Brain microvascular endothelial cell (primary cell): ENCODE results near the gene GYS1.

Source experiments
- DNase-seq: peaks from one replicate; pipeline ENCODE4 v3.0.0-alpha.2; 2020
- H3K27ac ChIP-seq: fragments of 250-450 bp; sonication (Bioruptor Pico); 2 replicates; pipeline ENCODE4 v1.5.1; 2020; ENCODE audit warnings: mild to moderate bottlenecking, moderate library complexity
- H3K27me3 ChIP-seq: fragments of 250-450 bp; sonication (Bioruptor Pico); replicated peaks from 2 replicates; pipeline ENCODE4 v1.5.1; 2020; ENCODE audit warnings: mild to moderate bottlenecking
- H3K36me3 ChIP-seq: fragments of 250-450 bp; sonication (Bioruptor Pico); replicated peaks from 2 replicates; pipeline ENCODE4 v1.5.1; 2020; ENCODE audit warnings: mild to moderate bottlenecking
- H3K4me3 ChIP-seq: 2 replicates; pipeline ENCODE4 v1.5.1; 2011; ENCODE audit warnings: low read depth, mild to moderate bottlenecking, control low read depth, low read length, moderate library complexity
- in situ Hi-C: cut with HindIII; loops from 2 replicates; pipeline ENCODE4 v1.10.0; 2017; ENCODE audit warnings: low sequenced_read_pairs, low pct_ligation_motif_present
- TF ChIP-seq, protein P1 (sequence below): IDR thresholded peaks from 2 replicates; pipeline ENCODE4 v1.5.1; 2011; ENCODE audit warnings: low read depth, mild to moderate bottlenecking, moderate library complexity, low read length, control low read depth, inconsistent platforms; ENCODE audit errors: missing control alignments

The GYS1 gene

DNA sequence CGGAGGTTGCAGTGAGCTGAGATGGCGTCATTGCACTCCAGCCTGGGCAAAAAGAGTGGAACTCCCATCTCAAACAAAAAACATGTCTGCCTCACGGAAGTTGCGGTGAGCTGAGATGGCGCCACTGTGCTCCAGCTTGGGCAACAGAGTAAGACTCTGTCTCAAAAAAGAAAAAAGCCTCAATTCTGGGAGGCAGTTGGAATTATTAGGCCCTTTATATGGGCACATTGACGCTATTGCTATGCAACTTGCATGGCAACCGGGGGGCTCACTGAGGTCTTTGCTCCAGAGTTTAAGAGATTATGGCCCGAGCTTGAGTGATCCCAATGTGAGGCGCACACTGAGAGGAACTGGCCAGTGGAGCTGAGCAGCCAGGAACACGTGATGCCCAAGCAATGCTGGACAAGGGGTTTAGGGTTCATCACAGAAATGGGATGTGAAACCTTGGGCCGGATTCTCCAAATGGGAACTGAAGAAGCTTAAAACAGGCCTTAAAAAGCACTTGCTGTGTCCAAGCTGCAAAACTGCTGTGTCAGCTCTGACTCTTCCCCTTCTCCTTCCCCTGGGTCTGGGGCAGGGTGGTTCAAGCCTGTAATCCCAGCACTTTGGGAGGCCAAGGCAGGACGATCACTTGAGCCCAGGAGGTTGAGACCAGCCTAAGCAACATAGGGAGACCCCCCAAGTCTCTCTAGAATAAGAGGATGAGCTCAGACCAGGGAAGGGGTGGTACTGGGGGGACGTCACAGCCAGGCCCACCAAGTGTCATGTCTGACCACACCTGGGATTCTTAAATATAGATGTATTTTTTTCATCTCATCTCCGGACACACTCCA, 25.5 kb downstream of the GYS1 start:
- TF ChIP-seq, protein P1, sequence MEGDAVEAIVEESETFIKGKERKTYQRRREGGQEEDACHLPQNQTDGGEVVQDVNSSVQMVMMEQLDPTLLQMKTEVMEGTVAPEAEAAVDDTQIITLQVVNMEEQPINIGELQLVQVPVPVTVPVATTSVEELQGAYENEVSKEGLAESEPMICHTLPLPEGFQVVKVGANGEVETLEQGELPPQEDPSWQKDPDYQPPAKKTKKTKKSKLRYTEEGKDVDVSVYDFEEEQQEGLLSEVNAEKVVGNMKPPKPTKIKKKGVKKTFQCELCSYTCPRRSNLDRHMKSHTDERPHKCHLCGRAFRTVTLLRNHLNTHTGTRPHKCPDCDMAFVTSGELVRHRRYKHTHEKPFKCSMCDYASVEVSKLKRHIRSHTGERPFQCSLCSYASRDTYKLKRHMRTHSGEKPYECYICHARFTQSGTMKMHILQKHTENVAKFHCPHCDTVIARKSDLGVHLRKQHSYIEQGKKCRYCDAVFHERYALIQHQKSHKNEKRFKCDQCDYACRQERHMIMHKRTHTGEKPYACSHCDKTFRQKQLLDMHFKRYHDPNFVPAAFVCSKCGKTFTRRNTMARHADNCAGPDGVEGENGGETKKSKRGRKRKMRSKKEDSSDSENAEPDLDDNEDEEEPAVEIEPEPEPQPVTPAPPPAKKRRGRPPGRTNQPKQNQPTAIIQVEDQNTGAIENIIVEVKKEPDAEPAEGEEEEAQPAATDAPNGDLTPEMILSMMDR, result no peak
- DNase-seq, result no peak
- in situ Hi-C loops, result no loop called here
- Histone ChIP-seq H3K27ac (no peak overlapping the region), H3K36me3 (peaks cover 53% of the 10 kb centered on the region), H3K27me3 (no peaks in the 10 kb centered on the region), H3K4me3 (no peak overlapping the region)

DNA sequence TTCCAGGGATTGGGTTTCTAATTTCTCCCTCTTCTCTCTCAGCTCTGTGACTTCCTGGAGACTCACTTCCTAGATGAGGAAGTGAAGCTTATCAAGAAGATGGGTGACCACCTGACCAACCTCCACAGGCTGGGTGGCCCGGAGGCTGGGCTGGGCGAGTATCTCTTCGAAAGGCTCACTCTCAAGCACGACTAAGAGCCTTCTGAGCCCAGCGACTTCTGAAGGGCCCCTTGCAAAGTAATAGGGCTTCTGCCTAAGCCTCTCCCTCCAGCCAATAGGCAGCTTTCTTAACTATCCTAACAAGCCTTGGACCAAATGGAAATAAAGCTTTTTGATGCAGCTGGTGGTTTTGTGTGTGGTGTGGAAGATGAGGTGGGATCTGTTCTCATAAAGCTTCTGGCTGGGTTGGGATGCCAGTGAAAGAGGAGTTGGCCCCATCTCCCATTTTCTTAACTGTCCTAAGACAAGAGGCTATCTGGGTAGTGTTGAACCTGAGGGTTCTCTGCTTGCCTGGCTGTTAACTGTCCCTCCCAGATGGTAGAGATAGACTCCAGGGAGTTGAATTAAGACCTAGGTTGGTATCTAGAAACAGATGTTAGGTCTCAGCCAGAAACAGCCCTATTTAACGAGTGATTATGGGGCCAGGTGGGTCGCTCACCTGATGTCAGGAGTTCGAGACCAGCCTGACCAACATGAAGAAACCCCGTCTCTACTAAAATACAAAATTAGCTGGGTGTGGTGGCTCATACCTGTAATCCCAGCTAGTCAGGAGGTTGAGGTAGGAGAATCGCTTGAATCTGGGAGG, 26.4 kb downstream of the GYS1 start:
- TF ChIP-seq, protein P1, result no peak
- in situ Hi-C loops, result no loop called here

DNA sequence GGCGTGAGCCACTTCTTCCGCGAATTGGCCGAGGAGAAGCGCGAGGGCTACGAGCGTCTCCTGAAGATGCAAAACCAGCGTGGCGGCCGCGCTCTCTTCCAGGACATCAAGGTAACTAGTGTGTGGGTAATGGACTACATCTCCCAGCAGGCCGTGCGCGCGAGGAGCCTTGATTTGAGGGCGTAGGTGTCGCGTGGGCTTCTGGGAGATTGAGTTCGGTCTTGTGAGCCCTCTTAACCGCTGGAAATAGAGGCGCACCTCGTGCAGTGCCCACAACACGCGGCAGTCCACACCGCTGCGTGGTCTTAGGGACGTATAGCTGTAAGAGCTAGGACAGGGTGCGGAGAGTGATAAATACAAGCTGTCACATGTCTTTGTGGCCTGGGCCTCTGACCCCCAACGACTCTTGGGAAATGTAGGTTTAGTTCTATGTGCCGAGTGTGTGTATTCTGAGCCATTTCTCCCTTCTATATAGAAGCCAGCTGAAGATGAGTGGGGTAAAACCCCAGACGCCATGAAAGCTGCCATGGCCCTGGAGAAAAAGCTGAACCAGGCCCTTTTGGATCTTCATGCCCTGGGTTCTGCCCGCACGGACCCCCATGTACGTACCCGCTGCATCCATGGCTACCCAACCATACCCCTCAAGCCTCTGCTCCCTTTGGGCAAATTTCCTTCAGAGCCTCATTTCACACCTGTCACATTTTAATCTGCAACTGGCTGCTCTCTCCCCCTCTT, 27.1 kb downstream of the GYS1 start:
- DNase-seq, result peak; percentile 76
- in situ Hi-C loops, result no loop called here
- Histone ChIP-seq H3K27me3 (no peaks in the 10 kb centered on the region), H3K27ac (peak overlapping the region; percentile 80), H3K4me3 (peak overlapping the region; percentile 79), H3K36me3 (peaks cover 53% of the 10 kb centered on the region)
- TF ChIP-seq, protein P1, result no peak

More for the DNA sequence above, 26.4 kb downstream of the GYS1 start:
- Histone ChIP-seq H3K36me3 (peaks cover 53% of the 10 kb centered on the region), H3K27me3 (no peaks in the 10 kb centered on the region), H3K4me3 (peak overlapping the region; percentile 79), H3K27ac (no peak overlapping the region)
- DNase-seq, result no peak

DNA sequence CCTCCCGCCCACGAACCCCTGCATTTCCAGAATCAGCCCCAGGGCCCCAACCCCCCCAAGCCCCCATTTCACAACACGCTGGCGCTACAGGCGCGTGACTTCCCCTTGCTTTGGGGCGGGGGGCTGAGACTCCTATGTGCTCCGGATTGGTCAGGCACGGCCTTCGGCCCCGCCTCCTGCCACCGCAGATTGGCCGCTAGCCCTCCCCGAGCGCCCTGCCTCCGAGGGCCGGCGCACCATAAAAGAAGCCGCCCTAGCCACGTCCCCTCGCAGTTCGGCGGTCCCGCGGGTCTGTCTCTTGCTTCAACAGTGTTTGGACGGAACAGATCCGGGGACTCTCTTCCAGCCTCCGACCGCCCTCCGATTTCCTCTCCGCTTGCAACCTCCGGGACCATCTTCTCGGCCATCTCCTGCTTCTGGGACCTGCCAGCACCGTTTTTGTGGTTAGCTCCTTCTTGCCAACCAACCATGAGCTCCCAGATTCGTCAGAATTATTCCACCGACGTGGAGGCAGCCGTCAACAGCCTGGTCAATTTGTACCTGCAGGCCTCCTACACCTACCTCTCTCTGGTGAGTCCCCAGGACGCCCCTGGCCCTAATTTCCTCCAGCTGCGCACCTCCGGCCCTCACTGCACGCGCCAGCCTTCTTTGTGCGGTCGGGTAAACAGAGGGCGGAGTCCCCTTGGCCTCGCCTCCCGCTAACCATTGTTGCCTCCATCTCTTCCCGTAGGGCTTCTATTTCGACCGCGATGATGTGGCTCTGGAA, 27.9 kb downstream of the GYS1 start, which contains the start of gene FTL:
TSS of gene FTL (plus strand) at position 270 of the 766 bp plus-strand sequence. CDS start at position 469, 199 bp downstream.
- Histone ChIP-seq H3K36me3 (peaks cover 48% of the 10 kb centered on the region), H3K27me3 (no peaks in the 10 kb centered on the region), H3K4me3 (peak within 1 kb of the TSS; percentile 79), H3K27ac (peak within 1 kb of the TSS; percentile 96)
- TF ChIP-seq, protein P1, result no peak
- in situ Hi-C loops, result no loop called here
- peak; percentile 96 for DNase-seq
